Uterus (tissue), 4 donors: ENCODE results near the gene TYW3. TPM values are rescaled to one million over a fixed set of nuclear protein-coding genes. Genes with fewer than 3 reads are reported as not detected.
"Not testable (repeated sequence)": the region's sequence is repeated elsewhere in the genome, so short reads cannot be mapped to it uniquely, and the experiment has no call there.

Source experiments
- DNase-seq, 2 donors: peaks; one replicate each; pipeline ENCODE4 v3.0.0-alpha.2; 2019 to 2020
- H3K27ac ChIP-seq, 2 donors: fragments of 200-600 bp; sonication (generic); 1 replicate in 1 of 2; 2 replicates in 1 of 2; pipeline ENCODE4 v1.5.1; 2016 to 2018
- H3K27me3 ChIP-seq, 2 donors: fragments of 200-600 bp; sonication (generic); one replicate each; pipeline ENCODE4 v1.5.1; 2018 to 2019; ENCODE audit warnings: control low read depth in 1 of 2
- H3K36me3 ChIP-seq, 2 donors: fragments of 200-600 bp; sonication (generic); one replicate each; pipeline ENCODE4 v1.5.1; 2019; ENCODE audit warnings: control low read depth in 1 of 2
- H3K4me1 ChIP-seq, 2 donors: fragments of 200-600 bp; sonication (generic); one replicate each; pipeline ENCODE4 v1.5.1; 2018 to 2019; ENCODE audit warnings: control low read depth in 1 of 2
- H3K4me3 ChIP-seq, 2 donors: fragments of 200-600 bp; sonication (generic); 1 replicate in 1 of 2; 2 replicates in 1 of 2; pipeline ENCODE4 v1.5.1; 2018 to 2019; ENCODE audit warnings: mild to moderate bottlenecking in 1 of 2
- H3K9me3 ChIP-seq, 2 donors: fragments of 200-600 bp; sonication (generic); one replicate each; pipeline ENCODE4 v1.5.1; 2019; ENCODE audit warnings: control low read depth in 1 of 2
- POLR2A ChIP-seq, 2 donors: fragments of 450-650 bp; IDR thresholded peaks; one replicate each; pipeline ENCODE4 v1.6.1; 2016; ENCODE audit warnings: antibody characterized with exemption in 2 of 2, mild to moderate bottlenecking in 1 of 2, moderate library complexity in 1 of 2
- intact Hi-C: fragments of 100-400 bp; cut with DNase I; formaldehyde crosslinking; loops from one replicate; pipeline ENCODE4 v1.15.1; 2023; ENCODE audit warnings: low total_unique reads
- total RNA-seq, 4 donors: library from RNA; depleted of rRNA in 3 of 4; stranded (reverse); fragments of >200 nt in 3 of 4; gene quantifications; one replicate each; pipeline versions ENCODE4 v1.1.0 to v1.2.4, GENCODE V29; 2014 to 2023
- TF ChIP-seq, protein P1 (sequence below), 4 experiments: fragments of 200-600 bp in 2 of 4; fragments of 450-650 bp in 2 of 4; sonication (generic) in 2 of 4; IDR thresholded peaks; one replicate each; pipeline ENCODE4 v1.5.1; 2016 to 2019; ENCODE audit warnings: antibody characterized with exemption in 4 of 4, mild to moderate bottlenecking in 2 of 4, moderate library complexity in 1 of 4
- donor health status: DM: yes; HTN: yes; CAD: no.

The TYW3 gene
- total RNA-seq, 4 donors from 2014 or later = 18.8 to 26.7 (median 24.6) TPM

DNA sequence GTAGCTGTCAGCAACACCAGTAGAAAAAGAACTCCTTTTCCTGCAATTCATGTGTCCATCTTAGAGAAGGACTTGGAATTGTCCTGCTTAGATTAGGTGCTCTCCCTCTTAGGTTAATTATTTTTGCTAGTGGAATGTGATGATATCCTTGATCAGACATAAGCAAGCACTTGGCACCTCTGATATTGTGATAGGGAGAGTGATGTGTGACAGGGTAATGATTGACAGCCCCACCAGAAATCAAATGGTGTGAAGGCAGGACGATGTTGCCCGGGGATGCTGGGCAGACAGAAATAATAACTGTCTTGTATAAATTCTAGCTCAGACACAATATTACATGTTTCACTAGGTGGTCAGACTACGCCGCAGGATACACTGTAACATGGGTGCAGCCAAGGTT, 4.4 kb downstream of the TYW3 start:
- intact Hi-C loops = no loop called here
- Histone ChIP-seq H3K27me3 (no peaks in the 10 kb centered on the region), H3K36me3 (no peaks in the 10 kb centered on the region), H3K4me1 (no peaks in the 10 kb centered on the region), H3K4me3 (no peak overlapping the region), H3K9me3 (no peaks in the 10 kb centered on the region), H3K27ac (no peak overlapping the region)
- TF ChIP-seq, protein P1, sequence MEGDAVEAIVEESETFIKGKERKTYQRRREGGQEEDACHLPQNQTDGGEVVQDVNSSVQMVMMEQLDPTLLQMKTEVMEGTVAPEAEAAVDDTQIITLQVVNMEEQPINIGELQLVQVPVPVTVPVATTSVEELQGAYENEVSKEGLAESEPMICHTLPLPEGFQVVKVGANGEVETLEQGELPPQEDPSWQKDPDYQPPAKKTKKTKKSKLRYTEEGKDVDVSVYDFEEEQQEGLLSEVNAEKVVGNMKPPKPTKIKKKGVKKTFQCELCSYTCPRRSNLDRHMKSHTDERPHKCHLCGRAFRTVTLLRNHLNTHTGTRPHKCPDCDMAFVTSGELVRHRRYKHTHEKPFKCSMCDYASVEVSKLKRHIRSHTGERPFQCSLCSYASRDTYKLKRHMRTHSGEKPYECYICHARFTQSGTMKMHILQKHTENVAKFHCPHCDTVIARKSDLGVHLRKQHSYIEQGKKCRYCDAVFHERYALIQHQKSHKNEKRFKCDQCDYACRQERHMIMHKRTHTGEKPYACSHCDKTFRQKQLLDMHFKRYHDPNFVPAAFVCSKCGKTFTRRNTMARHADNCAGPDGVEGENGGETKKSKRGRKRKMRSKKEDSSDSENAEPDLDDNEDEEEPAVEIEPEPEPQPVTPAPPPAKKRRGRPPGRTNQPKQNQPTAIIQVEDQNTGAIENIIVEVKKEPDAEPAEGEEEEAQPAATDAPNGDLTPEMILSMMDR (IDR thresholded peaks at IDR 0.05) = no peak
- no peak for TF ChIP-seq POLR2A (IDR thresholded peaks at IDR 0.05)
- DNase-seq = no peak

DNA sequence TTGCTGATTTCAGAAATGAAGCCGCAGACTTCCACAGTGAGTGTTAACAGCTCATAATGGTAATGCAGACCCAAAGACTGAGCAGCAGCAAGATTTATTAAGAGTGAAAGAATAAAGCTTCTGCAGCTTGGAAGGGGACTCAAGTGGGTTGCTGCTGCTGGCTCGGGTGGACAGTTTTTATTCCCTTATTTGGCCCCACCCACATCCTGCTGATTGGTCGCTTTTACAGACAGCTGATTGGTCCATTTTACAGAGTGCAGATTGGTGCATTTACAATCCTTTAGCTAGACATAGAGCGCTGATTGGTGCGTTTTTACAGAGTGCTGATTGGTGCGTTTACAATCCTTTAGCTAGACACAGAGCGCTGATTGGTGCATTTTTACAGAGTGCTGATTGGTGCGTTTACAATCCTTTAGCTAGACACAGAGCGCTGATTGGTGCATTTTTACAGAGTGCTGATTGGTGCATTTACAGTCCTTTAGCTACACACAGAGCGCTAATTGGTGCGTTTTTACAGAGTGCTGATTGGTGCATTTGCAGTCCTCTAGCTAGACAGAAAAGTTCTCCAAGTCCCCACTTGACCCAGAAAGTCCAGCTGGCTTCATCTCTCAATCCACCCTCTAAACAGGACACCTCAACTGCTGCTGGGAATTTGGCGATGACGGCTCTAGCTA, 7.5 kb downstream of the TYW3 start:
- H3K9me3 ChIP-seq, H3K4me3 ChIP-seq, H3K36me3 ChIP-seq, H3K27me3 ChIP-seq, H3K4me1 ChIP-seq, H3K27ac ChIP-seq, DNase-seq, intact Hi-C loops: not testable (repeated sequence)

DNA sequence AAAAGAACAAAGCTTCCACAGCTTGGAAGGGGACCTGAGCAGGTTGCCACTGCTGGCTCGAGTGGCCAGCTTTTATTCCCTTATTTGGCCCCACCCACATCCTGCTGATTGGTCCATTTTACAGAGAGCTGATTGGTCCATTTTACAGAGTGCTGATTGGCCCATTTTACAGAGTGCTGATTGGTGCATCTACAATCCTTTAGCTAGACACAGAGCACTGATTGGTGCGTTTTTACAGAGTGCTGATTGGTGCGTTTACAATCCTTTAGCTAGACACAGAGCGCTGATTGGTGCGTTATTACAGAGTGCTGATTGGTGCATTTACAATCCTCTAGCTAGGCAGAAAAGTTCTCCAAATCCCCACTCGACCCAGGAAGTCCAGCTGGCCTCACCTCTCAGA, 12.3 kb downstream of the TYW3 start:
- DNase-seq, intact Hi-C loops, H3K4me3 ChIP-seq, H3K27me3 ChIP-seq, H3K4me1 ChIP-seq, H3K9me3 ChIP-seq, H3K36me3 ChIP-seq, H3K27ac ChIP-seq: not testable (repeated sequence)

DNA sequence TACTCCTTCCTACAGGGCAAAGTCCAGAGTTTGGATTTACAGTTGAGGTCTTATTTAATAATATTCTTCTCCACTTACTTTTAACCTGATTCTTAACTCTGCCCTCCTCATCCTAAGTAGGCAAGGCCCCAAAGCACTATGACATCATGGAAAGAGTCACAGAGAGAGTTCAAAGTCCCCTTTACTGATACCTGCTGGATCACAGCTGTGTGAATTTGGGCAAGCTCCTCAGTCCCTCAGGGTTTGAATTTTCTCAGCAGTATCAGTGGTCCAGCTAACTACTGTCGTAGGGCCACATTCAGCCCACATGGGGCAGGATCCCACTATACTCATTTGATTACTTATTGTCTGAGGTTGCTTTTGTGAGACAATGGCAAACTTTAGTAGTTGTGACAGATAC, 16.0 kb downstream of the TYW3 start:
- TF ChIP-seq, protein P1 (IDR thresholded peaks at IDR 0.05) = no peak
- no peak for TF ChIP-seq POLR2A (IDR thresholded peaks at IDR 0.05)
- Histone ChIP-seq H3K27ac (no peak overlapping the region), H3K36me3 (no peaks in the 10 kb centered on the region), H3K4me1 (no peaks in the 10 kb centered on the region), H3K27me3 (no peaks in the 10 kb centered on the region), H3K9me3 (no peaks in the 10 kb centered on the region), H3K4me3 (no peak overlapping the region)
- DNase-seq = no peak
- intact Hi-C loops = no loop called here

DNA sequence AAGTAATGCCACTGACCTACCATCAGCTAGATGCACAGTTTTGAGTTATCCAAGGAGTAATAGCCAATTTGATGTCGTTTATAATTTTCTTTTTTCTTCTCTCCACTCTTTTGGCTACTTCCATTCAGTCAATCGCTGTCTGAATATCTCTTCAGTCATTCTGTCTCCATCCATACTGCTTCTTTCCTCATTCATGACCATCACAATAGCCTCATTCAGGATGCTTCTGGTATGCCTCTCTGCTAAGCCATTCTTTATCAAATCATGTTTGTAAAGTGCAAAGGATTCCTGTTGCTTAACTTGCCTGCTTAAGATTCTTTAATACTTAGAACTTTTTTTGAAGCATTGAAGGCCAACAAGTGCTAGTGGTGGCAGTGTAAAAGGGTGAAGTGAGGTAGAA, 20.2 kb downstream of the TYW3 start:
- H3K4me3 ChIP-seq = no peak overlapping the region
- H3K27ac ChIP-seq = no peak overlapping the region

DNA sequence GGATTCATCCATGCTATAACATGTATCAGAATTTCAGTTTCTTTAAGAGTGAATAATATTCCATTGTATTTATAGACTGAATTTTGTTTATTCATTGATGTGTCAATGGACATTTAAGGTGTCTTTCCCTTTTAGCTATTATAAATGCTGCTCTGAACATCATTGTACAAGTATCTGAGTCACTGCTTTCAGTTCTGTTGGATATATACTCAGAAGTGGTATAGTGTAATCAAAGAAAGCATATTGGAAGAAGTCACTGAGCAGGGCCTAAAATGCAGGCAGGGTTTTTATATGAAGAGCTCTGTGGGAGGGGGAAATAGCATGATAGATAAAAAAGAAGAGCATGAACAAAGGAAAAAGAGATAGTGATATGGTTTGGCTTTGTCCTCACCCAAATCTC, 22.5 kb downstream of the TYW3 start:
- Histone ChIP-seq H3K4me3 (no peak overlapping the region), H3K36me3 (no peaks in the 10 kb centered on the region), H3K4me1 (no peaks in the 10 kb centered on the region), H3K9me3 (no peaks in the 10 kb centered on the region), H3K27ac (no peak overlapping the region), H3K27me3 (no peaks in the 10 kb centered on the region)
- intact Hi-C loops = no loop called here
- DNase-seq = no peak
- TF ChIP-seq, protein P1 (IDR thresholded peaks at IDR 0.05) = no peak
- TF ChIP-seq POLR2A (IDR thresholded peaks at IDR 0.05) = no peak

More for the DNA sequence above, 20.2 kb downstream of the TYW3 start:
- intact Hi-C loops = no loop called here
- no peaks in the 10 kb centered on the region for H3K36me3 ChIP-seq
- H3K4me1 ChIP-seq = no peaks in the 10 kb centered on the region
- TF ChIP-seq POLR2A (IDR thresholded peaks at IDR 0.05) = no peak
- TF ChIP-seq, protein P1 (IDR thresholded peaks at IDR 0.05) = no peak
- DNase-seq = no peak
- H3K27me3 ChIP-seq = no peaks in the 10 kb centered on the region
- H3K9me3 ChIP-seq = no peaks in the 10 kb centered on the region

DNA sequence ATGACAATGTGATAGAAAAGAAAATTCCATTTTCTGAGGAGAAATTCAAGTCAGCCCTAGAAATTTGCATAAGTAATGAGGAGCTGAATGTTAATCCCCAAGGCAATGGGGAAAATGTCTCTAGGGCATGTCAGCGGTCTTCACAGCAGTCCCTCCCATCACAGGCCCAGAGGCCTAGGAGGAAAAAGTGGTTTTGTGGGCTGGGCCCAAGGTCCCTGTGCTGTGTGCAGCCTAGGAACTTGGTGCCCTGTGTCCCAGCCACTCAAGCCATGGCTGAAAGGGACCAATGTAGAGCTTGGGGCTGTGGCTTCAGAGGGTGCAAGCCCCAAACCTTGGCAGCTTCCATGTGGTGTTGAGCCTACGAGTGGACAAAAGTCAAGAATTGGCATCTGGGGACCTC, 23.7 kb downstream of the TYW3 start:
- H3K9me3 ChIP-seq, H3K27me3 ChIP-seq, H3K36me3 ChIP-seq, H3K4me3 ChIP-seq, H3K27ac ChIP-seq, intact Hi-C loops, DNase-seq, H3K4me1 ChIP-seq: not testable (repeated sequence)
